ENCODE measurements around the gene ADD1.
"Not testable (repeated sequence)": the region's sequence is repeated elsewhere in the genome, so short reads cannot be mapped to it uniquely, and the experiment has no call there.

ADD1 gene

DNA sequence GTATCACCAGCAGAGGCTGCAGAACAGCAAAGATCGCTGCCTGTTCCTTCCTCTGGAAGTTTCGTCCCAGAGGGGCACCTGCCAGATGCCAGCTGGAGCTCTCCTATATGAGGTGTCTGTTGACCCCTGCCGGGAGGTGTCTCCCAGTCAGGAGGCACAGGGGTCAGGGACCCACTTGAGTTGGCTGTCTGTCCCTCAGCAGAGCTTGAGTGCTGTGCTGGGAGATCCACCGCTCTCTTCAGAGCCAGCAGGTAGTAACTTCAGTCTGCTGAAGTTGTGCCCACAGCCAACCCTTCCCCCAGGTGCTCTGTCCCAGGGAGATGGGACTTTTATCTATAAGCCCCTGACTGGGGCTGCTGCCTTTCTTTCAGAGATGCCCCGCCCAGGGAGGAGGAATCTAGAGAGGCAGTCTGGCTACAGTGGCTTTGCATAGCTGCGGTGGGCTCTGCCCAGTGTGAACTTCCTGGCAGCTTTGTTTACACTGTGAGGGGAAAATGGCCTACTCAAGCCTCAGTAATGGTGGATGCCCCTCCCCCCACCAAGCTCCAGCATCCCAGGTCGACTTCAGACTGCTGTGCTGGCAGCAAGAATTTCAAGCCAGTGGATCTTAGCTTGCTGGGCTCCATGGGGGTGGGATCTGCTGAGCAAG lies 78.9 kb downstream of the ADD1 start:
- DNase-seq (ENCODE audit: low read depth in 2 of 2): not testable (repeated sequence)

DNA sequence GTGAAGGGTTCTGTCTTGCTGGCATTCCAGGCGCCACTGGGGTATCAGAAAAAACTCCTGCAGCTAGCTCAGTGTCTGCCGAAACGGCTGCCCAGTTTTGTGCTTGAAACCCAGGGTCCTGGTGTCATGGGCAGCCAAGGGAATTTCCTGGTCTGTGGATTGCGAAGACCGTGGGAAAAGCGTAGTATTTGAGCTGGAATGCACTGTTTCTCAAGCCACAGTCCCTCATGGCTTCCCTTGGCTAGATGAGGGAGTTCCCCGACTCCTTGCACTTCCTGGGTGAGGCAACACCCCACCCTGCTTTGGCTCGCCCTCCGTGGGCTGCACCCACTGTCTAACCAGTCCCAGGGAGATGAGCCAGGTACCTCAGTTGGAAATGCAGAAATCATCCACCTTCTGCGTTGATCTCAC lies 79.5 kb downstream of the ADD1 start:
- no peak for DNase-seq (ENCODE audit: low read depth in 2 of 2)

DNA sequence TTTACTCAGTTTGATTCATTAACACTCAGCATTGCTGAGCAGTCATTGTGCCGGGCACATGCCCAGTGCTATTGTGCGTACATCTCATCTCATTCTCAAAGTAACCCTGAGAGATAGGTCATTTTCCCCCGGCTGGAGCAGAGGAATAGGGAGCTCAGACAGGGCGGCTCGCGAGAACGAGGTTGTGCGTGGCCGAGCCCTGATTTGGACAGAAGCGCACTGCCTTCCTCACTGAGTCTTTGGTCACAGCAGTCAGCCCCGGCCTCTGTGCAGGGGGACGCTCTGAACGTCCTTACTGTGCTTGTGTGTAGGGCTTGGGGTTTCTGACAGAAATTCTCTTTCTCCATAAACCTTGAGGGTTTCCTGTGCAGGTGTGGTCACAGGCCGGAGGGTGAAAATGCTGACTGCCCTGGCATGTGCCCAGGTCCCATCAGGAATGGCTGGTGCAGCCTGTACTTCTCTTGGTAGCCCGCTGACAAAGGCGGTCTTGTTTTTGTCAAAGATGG lies 80.1 kb downstream of the ADD1 start:
- no peak for DNase-seq (ENCODE audit: low read depth in 2 of 2)

DNA sequence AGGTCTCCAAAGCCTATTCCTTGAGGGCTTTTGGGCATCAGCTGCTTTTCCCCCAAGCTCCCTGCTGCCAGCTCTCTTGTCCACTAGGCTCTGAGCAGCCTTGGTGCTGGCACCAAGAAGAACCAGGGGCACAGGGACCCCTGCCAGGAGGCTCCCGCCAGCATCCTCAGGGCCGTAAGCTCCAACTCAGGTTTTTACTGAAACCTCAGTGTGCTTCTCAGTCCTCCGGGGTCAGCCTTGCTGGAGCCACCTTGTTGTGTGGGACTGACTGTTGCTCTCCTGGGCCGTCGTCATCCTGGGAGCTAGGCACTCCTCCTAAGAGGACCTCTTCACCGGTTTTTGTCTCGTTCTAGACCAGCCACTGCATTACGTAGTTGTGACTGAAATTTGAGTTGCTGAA lies 80.6 kb downstream of the ADD1 start:
- DNase-seq (ENCODE audit: low read depth in 2 of 2): no peak

DNA sequence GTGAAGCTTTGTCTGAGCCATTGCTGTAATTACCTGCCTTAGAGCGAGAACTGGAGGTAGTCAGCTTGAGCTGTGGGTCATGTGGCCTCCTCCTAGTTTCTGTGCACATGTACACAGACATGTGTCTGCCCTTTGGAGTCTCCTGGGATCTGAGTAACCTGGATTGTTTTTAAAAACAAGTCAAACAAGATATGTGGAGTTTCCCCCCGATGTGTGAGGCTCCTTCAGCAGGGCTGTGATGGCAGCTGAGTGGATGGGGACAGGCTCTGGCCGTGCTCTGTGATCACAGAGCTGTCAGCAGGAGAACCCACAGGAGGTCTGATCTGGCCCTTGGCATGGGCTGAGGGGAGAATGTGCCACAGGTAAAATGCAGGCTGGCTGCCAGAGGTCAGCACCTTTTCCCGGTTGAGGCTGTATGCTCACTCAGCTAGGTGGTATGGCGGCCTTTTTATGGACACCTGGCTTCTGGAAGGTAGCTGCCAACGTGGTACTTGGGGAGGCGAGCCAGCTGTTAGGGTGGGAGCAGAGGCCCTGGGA lies 81.2 kb downstream of the ADD1 start:
- no peak for DNase-seq (ENCODE audit: low read depth in 2 of 2)

DNA sequence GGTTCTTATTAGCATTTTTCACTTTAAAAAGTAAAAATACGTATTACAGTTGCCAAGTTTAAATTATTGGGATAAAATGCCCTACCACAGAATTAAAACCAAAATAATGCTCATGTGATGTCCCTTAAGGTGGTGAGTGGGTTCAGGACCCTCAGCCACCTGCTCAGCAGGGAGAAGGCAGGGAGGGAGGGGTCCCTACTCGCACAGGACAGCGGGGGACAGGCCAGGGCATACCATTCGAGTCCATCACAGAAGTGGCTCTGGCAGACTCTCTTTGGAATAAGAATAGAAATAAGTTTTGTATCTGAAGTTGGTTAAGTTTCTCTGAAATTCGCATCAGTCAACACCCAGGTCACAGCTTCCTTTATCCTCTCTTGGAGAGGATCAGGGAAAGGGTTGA lies 81.9 kb downstream of the ADD1 start:
- no peak for DNase-seq (ENCODE audit: low read depth in 2 of 2)

DNA sequence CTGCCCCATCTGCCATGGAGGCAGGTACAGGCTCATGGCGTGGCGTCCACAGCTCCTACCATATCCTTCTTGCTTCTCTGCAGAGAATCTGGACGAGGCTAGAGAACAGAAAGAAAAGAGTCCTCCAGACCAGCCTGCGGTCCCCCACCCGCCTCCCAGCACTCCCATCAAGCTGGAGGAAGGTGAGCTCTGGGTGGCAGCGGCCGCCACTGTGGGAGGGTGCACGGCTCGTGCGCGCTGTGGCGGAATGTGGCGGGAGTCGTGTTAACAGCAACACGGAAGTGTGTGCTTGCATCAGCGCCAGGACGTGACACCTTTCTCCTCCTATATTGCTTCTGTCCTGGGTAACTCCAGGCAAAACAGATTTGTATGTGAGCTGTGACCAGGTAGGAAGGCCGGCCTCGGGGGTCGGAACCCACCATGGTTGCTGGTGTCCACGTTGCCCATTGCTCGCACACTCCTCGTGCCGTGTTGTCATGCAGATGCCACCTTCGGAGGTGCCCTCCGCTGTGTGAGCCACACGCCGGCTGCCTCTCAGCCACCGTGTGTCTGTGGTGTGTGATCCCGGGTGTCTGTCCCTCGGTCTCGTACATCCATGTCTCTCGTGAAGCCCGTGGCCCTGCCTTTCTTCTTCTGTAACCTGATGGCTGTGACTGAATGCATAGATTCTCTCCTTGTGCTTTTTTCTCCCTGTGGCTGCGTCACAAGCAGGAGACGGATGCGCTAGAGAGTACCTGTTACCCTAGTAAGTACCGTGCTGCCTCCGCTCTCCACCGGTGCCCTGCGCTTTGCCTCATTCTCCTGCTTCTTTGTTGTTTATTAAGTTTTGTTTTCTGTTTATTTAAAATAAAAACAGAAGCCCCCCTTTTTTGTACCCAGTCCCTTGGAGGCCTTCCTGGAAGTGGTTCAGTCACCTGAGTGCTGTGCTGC lies 82.6 kb downstream of the ADD1 start:
- DNase-seq (ENCODE audit: low read depth in 2 of 2): no peak

DNA sequence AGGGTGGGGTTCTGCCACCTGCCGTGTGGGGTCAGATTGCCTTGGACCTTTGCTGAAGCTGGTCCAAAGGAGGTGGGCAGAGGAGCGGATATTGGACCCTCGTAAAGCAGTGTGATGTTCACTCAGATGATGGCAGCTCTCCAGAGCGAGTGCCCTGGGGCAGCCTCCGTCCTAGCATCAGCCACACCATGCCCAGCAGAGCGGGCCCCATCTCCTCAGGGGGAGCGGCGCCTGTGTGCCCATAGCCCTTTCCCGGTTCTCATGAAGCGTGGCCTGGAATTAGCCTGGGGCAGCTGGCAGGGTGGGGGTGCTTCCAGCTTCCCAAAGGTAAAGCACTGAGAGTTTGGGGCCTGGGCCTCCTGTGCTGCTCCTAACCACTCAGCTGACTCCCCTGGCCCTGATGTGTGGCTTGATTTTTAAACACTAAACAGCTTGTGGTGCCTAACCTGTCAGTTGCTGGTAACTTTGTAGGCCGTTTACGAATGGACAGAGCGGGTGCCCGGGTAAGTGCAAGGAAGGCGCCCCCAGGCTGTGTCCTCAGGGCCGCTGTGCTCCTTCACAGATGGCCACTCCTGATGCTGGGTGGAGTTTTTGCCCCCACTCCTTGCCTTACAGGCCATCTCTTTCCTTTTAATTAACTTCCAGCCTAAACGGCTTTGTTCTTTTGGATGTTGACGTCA lies 83.5 kb downstream of the ADD1 start:
- no peak for DNase-seq (ENCODE audit: low read depth in 2 of 2)

DNA sequence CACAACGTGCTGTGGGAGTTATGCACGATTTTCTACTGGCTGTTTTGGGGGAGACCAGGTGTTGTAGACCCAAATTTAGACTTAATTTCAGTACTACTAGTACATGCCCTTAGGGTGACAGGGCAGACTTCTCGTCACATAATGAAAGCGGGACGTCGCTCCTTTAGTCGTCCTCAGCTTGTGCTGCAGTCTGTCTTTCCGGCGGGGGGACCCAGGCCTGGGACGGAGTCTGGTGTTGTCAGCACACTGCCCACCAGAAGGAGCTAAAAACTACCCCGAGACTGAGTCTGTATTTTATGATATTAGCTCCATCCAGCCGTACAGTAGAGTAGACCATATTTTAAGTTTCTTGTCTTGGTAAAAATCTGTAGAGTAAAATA lies 84.0 kb downstream of the ADD1 start:
- DNase-seq (ENCODE audit: low read depth in 2 of 2): no peak

DNA sequence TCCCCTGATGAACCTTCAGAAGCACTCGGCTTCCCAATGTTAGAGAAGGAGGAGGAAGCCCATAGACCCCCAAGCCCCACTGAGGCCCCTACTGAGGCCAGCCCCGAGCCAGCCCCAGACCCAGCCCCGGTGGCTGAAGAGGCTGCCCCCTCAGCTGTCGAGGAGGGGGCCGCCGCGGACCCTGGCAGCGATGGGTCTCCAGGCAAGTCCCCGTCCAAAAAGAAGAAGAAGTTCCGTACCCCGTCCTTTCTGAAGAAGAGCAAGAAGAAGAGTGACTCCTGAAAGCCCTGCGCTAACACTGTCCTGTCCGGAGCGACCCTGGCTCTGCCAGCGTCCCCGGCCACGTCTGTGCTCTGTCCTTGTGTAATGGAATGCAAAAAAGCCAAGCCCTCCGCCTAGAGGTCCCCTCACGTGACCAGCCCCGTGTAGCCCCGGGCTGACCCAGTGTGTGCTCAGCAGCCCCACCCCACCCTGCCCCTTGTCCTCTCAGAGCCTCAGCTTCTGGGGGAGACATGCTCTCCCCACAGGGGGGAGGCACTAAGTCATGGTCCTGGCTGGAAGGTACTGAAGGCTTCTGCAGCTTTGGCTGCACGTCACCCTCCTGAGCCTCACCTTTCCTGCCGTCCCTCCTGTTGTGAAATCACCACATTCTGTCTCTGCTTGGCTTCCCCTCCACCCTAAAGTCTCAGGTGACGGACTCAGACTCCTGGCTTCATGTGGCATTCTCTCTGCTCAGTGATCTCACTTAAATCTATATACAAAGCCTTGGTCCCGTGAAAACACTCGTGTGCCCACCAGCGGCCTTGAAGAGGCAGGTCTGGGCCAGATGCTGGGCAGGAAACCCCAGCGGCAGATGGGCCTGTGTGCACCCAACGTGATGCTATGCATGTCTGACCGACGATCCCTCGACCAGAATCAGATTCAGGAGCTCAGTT lies 84.9 kb downstream of the ADD1 start:
- no peak for DNase-seq (ENCODE audit: low read depth in 2 of 2)

DNA sequence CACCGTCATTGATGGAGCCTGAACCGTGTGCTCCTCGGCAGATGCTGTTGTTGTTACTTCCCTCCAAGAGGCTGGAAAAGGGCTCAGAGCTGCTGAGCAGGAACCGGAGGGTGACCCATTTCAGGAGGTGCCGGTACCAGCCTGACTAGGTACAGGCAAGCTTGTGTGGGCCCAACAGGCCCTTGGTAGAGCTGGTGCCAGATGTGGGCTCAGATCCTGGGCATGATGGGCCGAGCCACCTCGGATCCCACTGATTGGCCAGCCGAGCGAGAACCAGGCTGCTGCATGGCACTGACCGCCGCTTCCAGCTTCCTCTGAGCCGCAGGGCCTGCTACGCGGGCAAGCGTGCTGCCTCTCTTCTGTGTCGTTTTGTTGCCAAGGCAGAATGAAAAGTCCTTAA lies 85.8 kb downstream of the ADD1 start:
- no peak for DNase-seq (ENCODE audit: low read depth in 2 of 2)

DNA sequence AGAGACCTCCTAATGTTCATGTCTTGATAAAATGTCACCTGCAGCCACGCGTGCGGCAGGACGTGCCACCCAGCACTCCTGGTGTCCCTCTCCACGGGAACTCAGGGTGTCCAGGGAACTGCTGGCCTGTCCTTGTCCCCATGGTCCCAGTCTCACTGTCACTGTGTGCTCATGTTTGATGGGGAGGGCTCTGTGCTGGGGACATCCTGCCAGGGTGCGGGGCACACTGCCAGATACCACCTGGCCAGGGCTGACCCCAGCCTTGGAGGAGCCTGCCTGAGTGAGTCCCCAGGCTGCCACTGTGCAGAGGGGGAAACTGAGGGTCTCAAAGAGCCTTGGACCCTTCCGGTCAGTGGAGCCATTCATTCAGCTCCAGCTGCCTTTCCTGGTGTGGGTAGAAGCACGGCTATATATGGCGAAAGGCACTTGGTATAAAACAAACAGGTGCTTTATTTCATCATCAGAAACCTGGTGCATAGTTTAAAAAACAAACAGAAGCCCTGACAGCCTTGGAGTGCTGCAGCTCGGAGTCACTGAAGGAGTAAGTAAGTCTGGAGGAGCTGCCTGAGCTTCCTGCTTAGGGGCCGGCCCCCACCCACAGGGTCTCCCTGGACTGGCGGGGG lies 86.6 kb downstream of the ADD1 start:
- no peak for DNase-seq (ENCODE audit: low read depth in 2 of 2)

DNA sequence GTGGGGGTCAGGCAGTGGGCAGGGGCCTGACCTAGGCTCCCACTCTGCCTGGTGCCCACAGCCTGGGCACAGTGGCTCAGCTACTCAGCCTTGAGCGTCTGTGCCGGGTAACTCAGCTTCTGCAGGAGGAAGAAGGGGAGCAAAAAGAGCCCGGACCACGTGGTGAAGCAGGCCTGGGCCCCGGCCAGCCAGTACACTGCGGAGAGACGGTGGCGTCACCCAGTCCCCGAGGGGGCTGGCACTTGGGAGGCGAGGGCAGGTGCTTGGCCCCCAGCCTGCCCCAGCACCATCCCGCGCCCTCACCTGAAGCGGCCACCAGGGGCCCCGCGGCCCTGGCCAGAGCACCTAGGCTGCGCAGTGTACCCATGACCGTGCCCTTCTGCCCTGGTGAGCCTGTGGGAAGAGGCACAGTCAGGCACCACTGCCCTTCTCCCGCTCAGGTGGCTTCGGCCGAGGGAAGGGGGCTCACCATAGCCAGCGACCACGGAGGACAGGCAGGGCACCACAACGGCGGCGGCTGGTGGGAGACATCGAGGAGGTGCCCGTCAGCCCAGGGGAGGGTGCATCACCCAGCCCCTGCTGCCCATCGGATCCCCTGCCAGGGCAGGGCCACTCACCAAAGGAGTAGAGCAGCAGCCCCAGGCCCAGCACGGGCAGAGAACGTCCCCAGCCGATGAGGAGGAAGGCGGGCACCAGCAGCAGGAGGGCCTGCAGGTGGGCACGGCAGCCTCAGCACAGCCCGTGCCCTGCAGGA lies 87.3 kb downstream of the ADD1 start:
- no peak for DNase-seq (ENCODE audit: low read depth in 2 of 2)

DNA sequence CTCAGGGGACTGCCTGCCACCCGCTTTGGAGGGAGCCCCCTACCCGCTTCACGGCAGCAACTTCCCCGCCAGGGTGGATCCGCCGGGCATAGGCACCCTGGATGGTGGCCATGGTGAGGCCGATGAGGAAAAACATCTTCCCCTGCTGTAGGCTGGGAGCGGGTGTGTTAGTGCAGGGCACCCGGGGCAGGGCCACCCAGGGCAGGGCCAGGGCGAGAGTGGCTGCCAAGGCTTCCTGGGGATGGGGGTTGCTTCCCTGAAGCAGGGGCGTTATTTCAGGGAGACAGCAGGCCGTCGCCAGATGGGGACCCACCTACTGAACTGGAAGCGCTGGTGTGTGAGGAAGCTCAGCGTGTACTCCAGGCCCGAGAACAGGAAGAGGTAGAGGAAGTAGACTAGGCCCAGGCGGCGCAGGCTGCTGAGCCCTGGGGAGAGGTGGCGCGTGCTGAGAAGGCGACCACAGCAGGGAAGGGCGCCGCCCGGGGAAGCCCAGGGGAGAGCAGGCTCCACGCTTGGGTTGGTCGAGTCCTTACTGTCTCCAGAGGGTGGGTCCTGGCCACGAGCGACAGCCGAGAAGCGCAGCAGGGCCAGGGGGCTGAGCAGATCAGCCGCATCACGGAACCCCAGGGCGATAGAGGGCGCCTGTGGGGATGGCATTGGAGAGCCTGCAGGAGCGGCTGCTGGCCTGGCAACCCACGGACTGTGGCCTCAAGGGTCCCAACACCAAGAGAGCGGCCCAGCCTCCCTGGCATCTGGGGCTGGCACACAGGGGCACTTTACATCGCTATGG lies 88.1 kb downstream of the ADD1 start:
- no peak for DNase-seq (ENCODE audit: low read depth in 2 of 2)

DNA sequence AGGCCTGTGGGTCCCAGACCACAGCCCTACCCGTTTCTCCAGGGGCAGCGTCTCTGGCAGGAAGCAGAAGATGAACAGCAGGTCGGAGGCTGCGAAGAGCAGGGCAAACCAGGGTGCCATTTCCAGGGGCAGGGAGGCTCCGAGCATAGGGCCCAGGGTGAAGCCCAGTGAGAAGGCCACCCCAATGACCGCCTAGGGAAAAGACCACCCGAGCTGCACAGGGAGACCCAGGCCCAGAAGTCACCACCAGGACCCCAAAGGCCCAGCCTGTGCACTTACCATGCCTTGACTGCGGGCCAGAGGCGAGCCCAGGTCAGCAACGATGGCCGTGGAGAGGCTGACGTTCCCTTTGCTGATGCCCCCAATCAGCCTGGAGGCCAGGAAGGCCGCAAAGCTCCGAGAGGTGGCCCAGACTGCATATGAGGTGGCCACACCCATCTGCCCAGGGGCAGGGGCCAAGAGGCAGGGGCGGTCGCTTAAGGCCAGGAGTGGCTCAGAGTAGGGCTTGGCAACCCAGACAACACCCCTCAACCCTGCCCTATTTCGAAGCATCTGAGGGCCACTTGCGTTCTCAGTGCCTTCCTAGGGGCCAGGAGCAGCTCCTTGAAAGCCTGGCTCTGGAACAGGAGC lies 88.8 kb downstream of the ADD1 start:
- DNase-seq (ENCODE audit: low read depth in 2 of 2): no peak

DNA sequence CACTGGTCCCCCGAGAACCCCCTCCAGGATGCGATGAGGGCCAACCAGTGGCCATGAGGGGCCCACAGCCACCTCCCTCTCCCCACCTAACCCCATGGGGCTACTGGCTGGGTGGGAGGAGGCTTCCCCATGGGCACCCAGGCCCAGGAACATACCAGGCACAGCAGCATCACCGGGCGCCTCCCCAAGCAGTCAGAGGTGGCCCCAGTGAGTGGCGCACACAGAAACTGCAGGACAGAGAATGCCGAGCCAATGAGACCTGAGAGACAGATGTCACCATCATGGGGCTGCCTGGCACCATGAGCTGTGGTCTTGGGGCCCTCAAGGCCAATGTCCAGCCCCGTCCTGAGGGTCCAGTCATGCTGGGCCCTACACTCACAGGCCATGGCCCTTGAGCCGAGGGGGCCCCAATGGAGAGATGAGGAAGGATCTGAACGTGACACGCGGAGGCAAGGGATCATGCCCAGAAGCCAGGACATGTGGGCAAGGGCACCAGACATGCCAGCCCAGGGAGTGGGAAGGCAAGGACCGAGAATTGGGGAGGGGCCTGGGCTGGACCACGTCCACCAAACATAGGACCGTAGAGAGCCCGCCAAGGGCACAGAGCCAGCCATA lies 89.4 kb downstream of the ADD1 start:
- DNase-seq (ENCODE audit: low read depth in 2 of 2): no peak

DNA sequence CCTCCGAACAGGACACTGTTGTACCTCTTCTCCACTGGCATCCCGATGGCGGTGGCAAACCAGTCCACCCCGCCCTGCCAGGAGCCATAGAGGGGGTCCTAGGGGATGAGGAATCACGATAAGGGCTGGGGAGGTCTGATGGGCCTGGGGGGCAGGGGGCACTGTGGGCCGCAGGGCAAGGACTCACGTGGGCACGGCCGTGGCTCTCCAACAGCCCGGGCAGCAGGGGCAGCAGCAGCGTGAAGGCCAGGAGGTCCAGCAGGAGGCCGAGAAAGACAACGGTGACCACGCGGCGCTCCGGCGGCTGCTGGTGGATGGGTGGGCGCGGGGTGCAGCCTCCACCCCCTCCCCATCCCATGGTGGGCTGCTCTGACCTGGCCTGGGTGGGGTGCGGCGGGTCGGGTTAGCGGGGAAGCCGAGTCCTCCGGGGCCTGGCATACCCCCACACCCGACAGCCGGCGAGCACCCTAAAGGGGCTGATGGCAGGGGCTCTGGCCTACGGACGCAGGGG lies 90.0 kb downstream of the ADD1 start:
- DNase-seq (ENCODE audit: low read depth in 2 of 2): no peak
